Lower lobe of right lung (tissue), 2 donors: ENCODE measurements around the gene MRPS27. TPM values are rescaled to one million over a fixed set of nuclear protein-coding genes. Genes with fewer than 3 reads are reported as not detected.
"Not testable (repeated sequence)": the region's sequence is repeated elsewhere in the genome, so short reads cannot be mapped to it uniquely, and the experiment has no call there.

Source experiments
- ATAC-seq, 2 donors: fragments of 200-7000 bp; cut with Tn5 transposase; one replicate each; pipeline ENCODE4 v1.9.1; 2020 to 2022; ENCODE audit warnings: mild to moderate bottlenecking in 2 of 2, moderate library complexity in 2 of 2
- DNase-seq: peaks from one replicate; pipeline ENCODE4 v3.0.0-alpha.2; 2020
- H3K27ac ChIP-seq: fragments of 200-600 bp; one replicate; pipeline ENCODE4 v1.8.0; 2022
- H3K27me3 ChIP-seq: fragments of 200-600 bp; one replicate; pipeline ENCODE4 v1.8.0; 2022; ENCODE audit warnings: low read depth
- H3K36me3 ChIP-seq: fragments of 200-600 bp; one replicate; pipeline ENCODE4 v1.8.0; 2022; ENCODE audit warnings: mild to moderate bottlenecking
- H3K4me1 ChIP-seq: fragments of 200-600 bp; one replicate; pipeline ENCODE4 v1.8.0; 2022
- H3K4me3 ChIP-seq: fragments of 200-600 bp; one replicate; pipeline ENCODE4 v1.8.0; 2022; ENCODE audit warnings: mild to moderate bottlenecking
- H3K9me3 ChIP-seq: fragments of 200-600 bp; one replicate; pipeline ENCODE4 v1.8.0; 2022
- CTCF ChIP-seq: fragments of 200-600 bp; IDR thresholded peaks from one replicate; pipeline ENCODE4 v1.8.0; 2022; ENCODE audit warnings: antibody characterized with exemption, mild to moderate bottlenecking
- intact Hi-C: fragments of 100-400 bp; cut with DNase I; formaldehyde crosslinking; loops from one replicate; pipeline ENCODE4 v1.11.0; 2022
- total RNA-seq: library from RNA; stranded (reverse); fragmentation: NEBNext Ultra II Directional; extraction: Animal tissue kit (Norgen Biotek cat#: 25700); gene quantifications from one replicate; pipeline ENCODE4 v1.2.1, GENCODE V29; 2021
- donor health status: DM: no; HTN: yes; CAD: no; lungs with severe emphysema.

The MRPS27 gene
- total RNA-seq, 1 donor from 2014 or later: 35.1 TPM

- intact Hi-C loops: no loop called here
- TF ChIP-seq CTCF: no peak
- Histone ChIP-seq H3K36me3 (peaks cover 17% of the 10 kb centered on the region), H3K27ac (peak overlapping the region; percentile 25), H3K4me3 (no peak overlapping the region), H3K27me3 (no peaks in the 10 kb centered on the region), H3K4me1 (peaks cover 32% of the 10 kb centered on the region), H3K9me3 (no peaks in the 10 kb centered on the region)
- ATAC-seq (no peak), DNase-seq (no peak)
Observed at GRCh38 chr5:72305194-72306142, 14.6 kb downstream of the MRPS27 start.

- intact Hi-C loops: no loop called here
Observed at GRCh38 chr5:72302171-72302570, 17.9 kb downstream of the MRPS27 start.

GRCh38 chr5:72301557-72301956 lies 18.5 kb downstream of the MRPS27 start:
- H3K36me3 ChIP-seq: peaks cover 9% of the 10 kb centered on the region
- H3K27ac ChIP-seq: no peak overlapping the region
- H3K27me3 ChIP-seq: no peaks in the 10 kb centered on the region
- no peak for ATAC-seq
- DNase-seq: no peak
- TF ChIP-seq CTCF: no peak
- H3K9me3 ChIP-seq: no peaks in the 10 kb centered on the region
- H3K4me3 ChIP-seq: no peak overlapping the region
- intact Hi-C loops: no loop called here
- peaks cover 18% of the 10 kb centered on the region for H3K4me1 ChIP-seq

More at GRCh38 chr5:72302171-72302570, 17.9 kb downstream of the MRPS27 start:
- TF ChIP-seq CTCF: no peak
- peaks cover 5% of the 10 kb centered on the region for H3K36me3 ChIP-seq
- DNase-seq (no peak), ATAC-seq (no peak)
- no peaks in the 10 kb centered on the region for H3K9me3 ChIP-seq
- H3K4me1 ChIP-seq: peaks cover 22% of the 10 kb centered on the region
- no peak overlapping the region for H3K27ac ChIP-seq
- H3K27me3 ChIP-seq: no peaks in the 10 kb centered on the region
- no peak overlapping the region for H3K4me3 ChIP-seq

- no peak for ATAC-seq
- Histone ChIP-seq H3K4me1 (peaks cover 12% of the 10 kb centered on the region), H3K4me3 (no peak overlapping the region), H3K9me3 (no peaks in the 10 kb centered on the region), H3K36me3 (peaks cover 9% of the 10 kb centered on the region), H3K27ac (no peak overlapping the region), H3K27me3 (no peaks in the 10 kb centered on the region)
- TF ChIP-seq CTCF: no peak
- intact Hi-C loops: no loop called here
- no peak for DNase-seq
Observed at GRCh38 chr5:72300590-72301339, 19.3 kb downstream of the MRPS27 start.

GRCh38 chr5:72298711-72299110 lies 21.3 kb downstream of the MRPS27 start:
- ATAC-seq (no peak), DNase-seq (no peak)
- intact Hi-C loops: no loop called here
- Histone ChIP-seq H3K4me1 (no peaks in the 10 kb centered on the region), H3K27me3 (no peaks in the 10 kb centered on the region), H3K36me3 (peaks cover 17% of the 10 kb centered on the region), H3K9me3 (no peaks in the 10 kb centered on the region), H3K27ac (no peak overlapping the region), H3K4me3 (no peak overlapping the region)
- no peak for TF ChIP-seq CTCF

GRCh38 chr5:72298136-72298535 lies 21.9 kb downstream of the MRPS27 start:
- H3K4me1 ChIP-seq, H3K27ac ChIP-seq, H3K9me3 ChIP-seq, intact Hi-C loops, H3K27me3 ChIP-seq, DNase-seq, H3K4me3 ChIP-seq, ATAC-seq: not testable (repeated sequence)
- peaks cover 17% of the 10 kb centered on the region for H3K36me3 ChIP-seq
